ENCODE measurements around the gene DOCK9.

The DOCK9 gene

DNA sequence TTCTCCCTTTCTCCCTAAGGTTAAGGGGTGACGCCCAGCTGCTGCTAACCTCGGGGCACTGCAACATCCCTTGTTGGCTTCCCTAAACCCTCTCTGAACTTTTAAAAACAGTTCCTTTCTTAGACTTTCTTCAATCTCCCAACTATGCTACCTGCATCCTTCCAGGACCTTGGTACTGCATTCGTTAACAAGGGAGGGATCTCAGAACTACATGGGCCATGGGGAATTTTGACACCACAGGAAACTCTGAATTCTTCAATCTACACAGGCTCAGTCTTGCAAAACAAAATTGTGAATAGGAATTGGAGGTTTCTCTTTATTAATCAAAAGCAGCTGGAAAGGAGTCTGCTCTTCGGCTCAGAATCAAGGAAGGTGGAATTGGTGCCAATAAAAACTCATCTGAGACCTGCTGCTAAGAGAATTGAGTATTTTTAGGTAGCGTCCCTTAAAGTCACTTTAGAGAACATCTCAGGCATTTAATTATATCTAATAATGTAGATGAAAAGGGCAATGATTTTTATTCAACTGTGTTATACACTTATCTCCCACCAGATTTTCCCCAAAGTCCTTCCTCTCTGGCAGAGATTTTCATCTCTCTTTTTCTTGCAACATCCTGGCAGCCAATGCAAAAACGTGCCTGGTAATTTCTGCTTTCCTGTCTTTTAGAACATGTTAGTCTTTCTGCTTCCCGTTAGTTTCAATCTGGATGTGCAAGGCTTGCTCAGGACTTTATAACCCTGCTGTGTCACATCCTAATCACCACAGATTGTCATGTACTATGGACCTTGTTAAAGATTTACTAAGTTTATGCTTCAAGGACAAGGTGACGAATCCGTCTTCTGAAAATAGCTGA lies 156.3 kb downstream of the DOCK9 start:
- Histone ChIP-seq H3K9me3 (ENCODE audit: severe bottlenecking) (no peaks in the 10 kb centered on the region), H3K4me3 (ENCODE audit: low read depth, low read length) (no peak overlapping the region), H3K27me3 (ENCODE audit: insufficient read depth, low read depth, severe bottlenecking) (no peaks in the 10 kb centered on the region), H3K27ac (no peak overlapping the region), H3K36me3 (peaks cover 46% of the 10 kb centered on the region)
- no peak for DNase-seq
- TF ChIP-seq CTCF (IDR thresholded peaks at IDR 0.05; ENCODE audit: low read depth, low read length), result no peak

DNA sequence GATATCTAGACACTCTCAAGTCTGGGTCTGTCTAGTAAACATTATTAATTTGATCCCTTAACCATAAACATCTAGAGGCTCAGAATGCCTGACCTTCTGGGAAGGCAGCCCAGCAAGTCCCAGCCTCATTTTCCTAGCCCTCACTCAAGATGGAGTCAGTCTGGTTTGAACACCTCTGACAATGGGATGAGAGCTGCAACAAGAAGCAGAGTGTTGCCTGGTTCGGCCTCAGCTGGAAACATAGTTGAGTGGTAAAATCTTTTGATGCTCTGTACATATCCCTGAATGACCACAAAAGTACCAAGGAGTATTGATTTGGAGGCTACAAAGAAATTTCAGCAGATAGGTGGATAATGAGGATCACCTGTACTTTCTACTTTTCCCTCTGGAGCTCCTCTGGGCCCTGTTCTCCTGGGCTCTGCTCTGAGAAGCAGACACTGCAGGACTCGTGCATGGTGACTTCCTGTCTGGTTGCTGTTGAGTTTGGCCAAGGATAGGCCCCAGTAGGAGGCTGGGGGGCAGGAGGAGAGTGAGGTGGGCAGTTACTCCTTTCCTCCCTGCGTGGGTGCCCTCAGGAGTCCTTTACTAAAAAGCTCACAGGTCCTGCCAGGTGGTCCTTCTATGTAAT lies 157.0 kb downstream of the DOCK9 start:
- no peak overlapping the region for H3K4me3 ChIP-seq (ENCODE audit: low read depth, low read length)
- DNase-seq, result no peak

GRCh38 chr13:98820300-98820699 lies 157.6 kb downstream of the DOCK9 start:
- H3K27me3 ChIP-seq (ENCODE audit: insufficient read depth, low read depth, severe bottlenecking), result no peaks in the 10 kb centered on the region
- peaks cover 45% of the 10 kb centered on the region for H3K36me3 ChIP-seq
- no peak overlapping the region for H3K4me3 ChIP-seq (ENCODE audit: low read depth, low read length)
- TF ChIP-seq CTCF (IDR thresholded peaks at IDR 0.05; ENCODE audit: low read depth, low read length), result no peak
- no peak for DNase-seq
- H3K27ac ChIP-seq, result no peak overlapping the region
- no peaks in the 10 kb centered on the region for H3K9me3 ChIP-seq (ENCODE audit: severe bottlenecking)

More for the DNA sequence above, 157.0 kb downstream of the DOCK9 start:
- TF ChIP-seq CTCF (IDR thresholded peaks at IDR 0.05; ENCODE audit: low read depth, low read length), result no peak
- H3K9me3 ChIP-seq (ENCODE audit: severe bottlenecking), result no peaks in the 10 kb centered on the region
- H3K27me3 ChIP-seq (ENCODE audit: insufficient read depth, low read depth, severe bottlenecking), result no peaks in the 10 kb centered on the region
- H3K27ac ChIP-seq, result no peak overlapping the region
- H3K36me3 ChIP-seq, result peaks cover 45% of the 10 kb centered on the region

DNA sequence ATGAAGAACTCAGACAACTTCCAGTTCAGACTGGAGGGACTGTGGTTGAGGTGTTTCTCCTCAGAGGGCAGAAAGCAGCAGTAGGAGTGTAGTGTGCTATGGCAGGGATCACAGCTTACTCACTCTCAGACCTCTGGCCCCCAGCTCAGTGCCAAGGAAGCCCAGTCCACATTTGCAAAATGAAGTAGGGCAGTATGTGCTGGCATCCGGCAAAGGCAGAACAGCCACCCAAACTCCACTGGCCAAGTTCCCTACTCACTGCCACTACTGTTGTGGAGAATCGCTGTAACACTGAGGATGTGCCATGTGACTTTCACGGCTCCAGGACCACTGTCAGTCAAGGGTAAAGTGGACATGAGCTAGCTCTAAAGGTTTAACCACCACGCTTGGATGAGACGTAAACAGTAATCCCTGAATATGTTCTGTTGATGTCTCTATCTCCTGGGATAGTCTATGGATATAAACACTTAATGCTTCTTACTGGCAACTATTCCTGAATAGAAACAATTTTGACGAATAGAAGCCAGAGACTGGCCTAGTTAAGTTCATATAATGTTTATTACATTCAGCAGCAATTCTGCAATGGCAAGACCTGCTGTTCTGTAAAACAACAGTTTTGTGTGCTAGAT lies 158.4 kb downstream of the DOCK9 start:
- H3K27me3 ChIP-seq (ENCODE audit: insufficient read depth, low read depth, severe bottlenecking), result no peaks in the 10 kb centered on the region
- DNase-seq, result no peak
- H3K9me3 ChIP-seq (ENCODE audit: severe bottlenecking), result no peaks in the 10 kb centered on the region
- TF ChIP-seq CTCF (IDR thresholded peaks at IDR 0.05; ENCODE audit: low read depth, low read length), result no peak
- peaks cover 38% of the 10 kb centered on the region for H3K36me3 ChIP-seq
- no peak overlapping the region for H3K27ac ChIP-seq
- H3K4me3 ChIP-seq (ENCODE audit: low read depth, low read length), result no peak overlapping the region

DNA sequence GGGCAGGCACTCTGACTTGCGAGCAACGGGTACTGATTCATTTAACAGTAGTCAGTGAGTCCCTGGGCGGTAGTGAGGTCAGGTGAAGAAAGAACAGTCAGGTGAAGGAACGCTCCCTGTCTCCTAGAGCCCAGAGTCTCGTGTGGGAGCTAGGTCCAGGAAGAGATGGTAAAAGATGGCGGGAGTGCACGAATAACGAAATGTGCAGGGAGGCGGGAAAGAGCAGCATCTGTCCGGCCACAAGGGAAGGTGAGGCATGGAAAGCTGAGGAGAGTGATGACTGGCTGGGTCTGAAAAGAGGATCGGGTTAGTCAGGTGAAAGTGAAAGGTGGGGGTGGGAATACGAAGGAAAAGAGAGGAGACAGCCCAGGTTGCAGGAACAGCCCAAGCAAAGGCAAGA lies 161.5 kb downstream of the DOCK9 start:
- no peak overlapping the region for H3K4me3 ChIP-seq (ENCODE audit: low read depth, low read length)
- DNase-seq, result no peak
- no peak for TF ChIP-seq CTCF (IDR thresholded peaks at IDR 0.05; ENCODE audit: low read depth, low read length)
- no peak overlapping the region for H3K27ac ChIP-seq
- H3K27me3 ChIP-seq (ENCODE audit: insufficient read depth, low read depth, severe bottlenecking), result no peaks in the 10 kb centered on the region
- H3K9me3 ChIP-seq (ENCODE audit: severe bottlenecking), result no peaks in the 10 kb centered on the region
- H3K36me3 ChIP-seq, result peaks cover 14% of the 10 kb centered on the region
